Subcutaneous abdominal adipose tissue (tissue), 5 donors: ENCODE results near the gene TDRD3.
A peak's percentile ranks its signal among the peaks of the same experiment; 100 is the strongest.

Source experiments
- H3K27ac ChIP-seq: one replicate; pipeline ENCODE4 v1.7.0; 2013; ENCODE audit warnings: low read depth, mild to moderate bottlenecking, inconsistent platforms, low read length, moderate library complexity
- H3K27me3 ChIP-seq, 5 donors: one replicate each; pipeline ENCODE4 v1.7.0; 2013; ENCODE audit warnings: low read length in 5 of 5, inconsistent platforms in 1 of 5; ENCODE audit not compliant: control insufficient read depth in 5 of 5, insufficient read depth in 4 of 5
- H3K36me3 ChIP-seq, 5 donors: one replicate each; pipeline ENCODE4 v1.7.0; 2013; ENCODE audit warnings: low read length in 5 of 5; ENCODE audit not compliant: control insufficient read depth in 5 of 5, insufficient read depth in 5 of 5
- H3K4me1 ChIP-seq, 5 donors: one replicate each; pipeline ENCODE4 v1.7.0; 2013; ENCODE audit warnings: low read length in 5 of 5, mild to moderate bottlenecking in 3 of 5, moderate library complexity in 1 of 5; ENCODE audit not compliant: control insufficient read depth in 5 of 5, insufficient read depth in 5 of 5
- H3K4me3 ChIP-seq, 5 donors: one replicate each; pipeline ENCODE4 v1.7.0; 2013; ENCODE audit warnings: low read length in 5 of 5, low read depth in 1 of 5
- H3K9ac ChIP-seq, 5 donors: one replicate each; pipeline ENCODE4 v1.7.0; 2013; ENCODE audit warnings: low read length in 5 of 5, mild to moderate bottlenecking in 4 of 5, moderate library complexity in 3 of 5
- H3K9me3 ChIP-seq, 5 donors: one replicate each; pipeline ENCODE4 v1.7.0; 2013; ENCODE audit warnings: low read length in 5 of 5; ENCODE audit not compliant: control insufficient read depth in 5 of 5
- donor health status: healthy.
- donor health status: healthy.
- donor health status: healthy.
- donor health status: healthy.
- donor health status: healthy.

The TDRD3 gene

DNA sequence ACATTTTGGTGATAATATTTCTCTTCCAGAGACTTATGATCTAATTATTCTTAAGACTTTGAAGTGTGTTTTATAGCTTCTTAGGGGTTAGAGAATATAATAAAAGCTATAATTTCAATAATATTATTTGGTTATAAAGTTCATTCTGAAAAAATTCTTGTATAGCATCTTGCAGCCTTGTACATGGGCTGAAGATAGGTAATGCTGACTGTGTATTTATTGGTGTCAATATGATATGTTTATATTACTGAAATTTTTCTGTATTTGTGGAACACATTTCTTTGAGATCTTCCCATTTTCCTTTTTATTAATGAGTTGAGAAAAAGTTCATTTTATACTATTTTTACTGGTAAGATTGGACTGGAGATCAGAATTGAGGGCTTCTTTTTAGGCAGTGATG is 87.8 kb downstream of the TDRD3 start:
- H3K36me3 ChIP-seq = peaks cover 7 to 27% (median 10%) of the 10 kb centered on the region in 5 donors
- H3K9me3 ChIP-seq = peaks cover 0 to 4% (median 2%) of the 10 kb centered on the region in 5 donors
- no peak overlapping the region for H3K9ac ChIP-seq
- peaks cover 0 to 9% (median 0%) of the 10 kb centered on the region in 5 donors for H3K4me1 ChIP-seq
- H3K27ac ChIP-seq = no peak overlapping the region
- no peak overlapping the region for H3K4me3 ChIP-seq
- no peaks in the 10 kb centered on the region for H3K27me3 ChIP-seq

DNA sequence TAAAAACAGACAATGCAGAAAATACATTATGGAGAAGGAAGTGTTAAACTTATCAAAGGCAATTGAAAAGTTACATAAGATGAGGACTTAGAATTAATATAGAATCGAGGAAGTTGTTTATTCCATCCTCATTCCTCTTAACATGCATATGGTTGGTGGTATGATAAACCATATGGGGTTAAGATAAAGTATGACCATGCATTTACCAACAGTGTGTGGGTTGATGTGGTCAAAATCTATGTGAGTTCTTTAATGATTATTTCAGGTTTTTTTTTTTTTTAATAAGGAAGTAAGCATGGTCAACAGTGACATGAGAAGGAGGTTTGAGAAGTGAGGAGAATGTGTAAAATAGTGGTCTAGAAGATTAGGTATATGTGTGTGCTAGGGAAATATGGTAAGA is 94.5 kb downstream of the TDRD3 start:
- no peaks in the 10 kb centered on the region for H3K9me3 ChIP-seq
- H3K36me3 ChIP-seq = peaks cover 2 to 33% (median 15%) of the 10 kb centered on the region in 5 donors
- no peaks in the 10 kb centered on the region for H3K27me3 ChIP-seq
- no peak overlapping the region for H3K27ac ChIP-seq
- H3K4me3 ChIP-seq = no peak overlapping the region
- no peak overlapping the region for H3K9ac ChIP-seq
- peaks cover 0 to 9% (median 0%) of the 10 kb centered on the region in 5 donors for H3K4me1 ChIP-seq

DNA sequence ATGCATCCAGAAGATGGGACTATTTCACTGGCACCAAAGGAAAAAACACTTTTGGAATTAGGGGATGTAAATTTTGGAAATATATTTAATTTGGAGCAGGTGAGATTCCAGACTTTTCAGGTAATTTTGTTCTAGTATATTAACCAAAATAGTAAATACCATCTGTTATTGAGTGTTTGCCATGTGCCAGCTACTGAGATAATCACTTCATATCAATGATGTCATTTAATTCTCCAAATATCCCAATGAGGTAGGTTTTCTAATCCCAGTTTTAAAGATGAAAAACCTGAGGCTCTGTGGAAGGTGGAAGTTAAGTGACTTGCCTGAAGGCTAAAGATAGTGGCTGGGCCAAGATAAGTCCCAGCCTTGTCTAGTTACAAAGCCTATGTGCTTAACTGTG is 95.2 kb downstream of the TDRD3 start:
- Histone ChIP-seq H3K4me1 (peaks cover 0 to 7% (median 0%) of the 10 kb centered on the region in 5 donors), H3K36me3 (peaks cover 8 to 35% (median 15%) of the 10 kb centered on the region in 5 donors), H3K27ac (no peak overlapping the region), H3K27me3 (no peaks in the 10 kb centered on the region), H3K9me3 (no peaks in the 10 kb centered on the region), H3K9ac (no peak overlapping the region), H3K4me3 (no peak overlapping the region)

DNA sequence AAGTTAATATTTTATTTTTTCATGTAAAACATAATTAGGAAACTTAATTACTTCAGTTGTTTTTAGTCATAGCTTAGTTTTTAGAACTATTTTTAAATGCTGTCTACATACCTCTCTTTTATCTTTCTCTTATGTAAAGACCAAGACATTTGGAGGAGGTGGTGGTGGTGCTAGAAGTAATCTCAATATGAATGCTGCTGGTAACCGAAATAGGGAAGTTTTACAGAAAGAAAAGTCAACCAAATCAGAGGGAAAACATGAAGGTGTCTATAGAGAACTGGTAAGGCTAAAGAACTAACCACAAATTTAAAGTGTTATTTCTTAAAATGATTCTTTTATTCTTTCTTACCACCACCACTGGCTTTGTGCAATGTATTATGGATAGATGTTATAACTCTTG is 97.3 kb downstream of the TDRD3 start:
- H3K9me3 ChIP-seq = no peaks in the 10 kb centered on the region
- H3K4me3 ChIP-seq = no peak overlapping the region
- H3K36me3 ChIP-seq = peaks cover 8 to 38% (median 14%) of the 10 kb centered on the region in 5 donors
- no peak overlapping the region for H3K9ac ChIP-seq
- H3K27me3 ChIP-seq = no peaks in the 10 kb centered on the region
- H3K4me1 ChIP-seq = no peaks in the 10 kb centered on the region
- no peak overlapping the region for H3K27ac ChIP-seq

DNA sequence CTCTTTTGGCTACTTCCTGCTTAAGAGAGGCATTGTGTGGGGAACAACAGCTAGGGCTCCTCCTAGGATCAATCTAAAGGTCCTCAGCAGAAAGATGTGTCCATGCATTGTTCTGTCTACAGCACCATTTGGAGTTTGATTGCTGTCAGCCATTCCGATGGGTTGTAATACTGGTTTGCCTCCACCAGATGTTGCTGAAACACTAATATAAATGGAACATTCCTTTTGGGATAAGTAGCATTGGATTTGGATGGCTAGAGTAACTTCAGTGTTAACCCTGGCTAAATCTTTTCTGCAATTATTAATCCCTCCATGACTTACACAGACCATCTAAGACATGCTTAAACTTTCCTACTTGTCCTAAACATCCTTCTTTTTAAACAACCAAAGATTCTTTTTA is 104.2 kb downstream of the TDRD3 start:
- no peak overlapping the region for H3K9ac ChIP-seq
- peaks cover 12 to 41% (median 28%) of the 10 kb centered on the region in 5 donors for H3K36me3 ChIP-seq
- no peaks in the 10 kb centered on the region for H3K27me3 ChIP-seq
- peak overlapping the region in 2 of 5 donors; percentile 22 to 40 for H3K4me3 ChIP-seq
- H3K9me3 ChIP-seq = peaks cover 0 to 29% (median 13%) of the 10 kb centered on the region in 5 donors
- no peaks in the 10 kb centered on the region for H3K4me1 ChIP-seq
- no peak overlapping the region for H3K27ac ChIP-seq

DNA sequence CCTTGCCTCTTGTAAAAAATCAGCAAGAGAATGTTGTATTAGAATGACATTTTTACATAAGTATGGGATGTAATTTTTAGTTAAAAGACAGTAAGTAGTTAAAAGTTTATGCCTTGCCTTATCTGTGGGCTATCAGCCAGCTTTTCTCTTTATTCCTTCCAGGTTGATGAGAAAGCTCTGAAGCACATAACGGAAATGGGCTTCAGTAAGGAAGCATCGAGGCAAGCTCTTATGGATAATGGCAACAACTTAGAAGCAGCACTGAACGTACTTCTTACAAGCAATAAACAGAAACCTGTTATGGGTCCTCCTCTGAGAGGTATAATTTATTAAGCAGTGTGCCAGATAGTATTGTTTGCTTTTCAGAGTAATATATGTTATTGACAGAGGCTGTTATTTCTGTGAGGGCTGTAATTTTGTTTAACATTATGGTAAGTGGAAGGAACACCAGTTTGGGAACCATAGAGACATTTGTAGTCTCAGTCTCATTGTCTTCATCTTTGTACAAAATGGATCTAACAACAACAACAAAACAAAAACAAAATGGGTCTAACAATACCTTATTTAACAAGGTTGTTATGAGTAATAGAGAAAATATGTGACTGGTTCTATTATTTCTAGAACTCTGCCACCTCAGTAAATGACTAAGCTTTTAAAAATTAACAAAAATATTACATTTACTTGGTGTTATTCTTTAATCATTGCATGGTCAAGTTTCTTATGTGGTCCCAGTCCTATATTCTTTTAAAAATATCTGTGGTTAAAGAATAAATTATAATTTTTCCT is 112.8 kb downstream of the TDRD3 start:
- Histone ChIP-seq H3K27ac (no peak overlapping the region), H3K4me3 (no peak overlapping the region), H3K9me3 (no peaks in the 10 kb centered on the region), H3K27me3 (no peaks in the 10 kb centered on the region), H3K4me1 (no peaks in the 10 kb centered on the region), H3K9ac (no peak overlapping the region), H3K36me3 (peaks cover 14 to 25% (median 19%) of the 10 kb centered on the region in 5 donors)

DNA sequence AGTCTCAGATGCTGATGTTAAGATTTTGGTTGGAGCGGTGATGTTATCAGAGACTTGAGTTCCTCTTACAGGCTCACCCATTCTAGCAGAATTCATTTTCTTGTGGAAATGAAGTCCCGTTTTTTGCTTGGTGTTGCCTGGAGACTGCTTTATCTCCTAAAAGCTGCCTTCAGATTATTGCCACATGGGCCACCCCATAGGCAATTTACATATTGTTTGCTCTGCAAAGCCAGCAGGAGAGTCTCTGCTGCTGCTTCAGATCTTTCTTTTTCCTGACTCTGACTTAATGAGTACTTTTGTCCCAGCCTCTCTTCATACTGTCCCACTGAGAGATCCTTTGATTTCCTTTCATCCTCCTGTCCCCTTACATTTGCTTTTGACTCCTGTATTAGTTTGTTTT is 114.6 kb downstream of the TDRD3 start:
- no peaks in the 10 kb centered on the region for H3K4me1 ChIP-seq
- peaks cover 16 to 30% (median 23%) of the 10 kb centered on the region in 5 donors for H3K36me3 ChIP-seq
- H3K27ac ChIP-seq = no peak overlapping the region
- H3K4me3 ChIP-seq = no peak overlapping the region
- no peaks in the 10 kb centered on the region for H3K9me3 ChIP-seq
- H3K9ac ChIP-seq = no peak overlapping the region
- H3K27me3 ChIP-seq = no peaks in the 10 kb centered on the region

DNA sequence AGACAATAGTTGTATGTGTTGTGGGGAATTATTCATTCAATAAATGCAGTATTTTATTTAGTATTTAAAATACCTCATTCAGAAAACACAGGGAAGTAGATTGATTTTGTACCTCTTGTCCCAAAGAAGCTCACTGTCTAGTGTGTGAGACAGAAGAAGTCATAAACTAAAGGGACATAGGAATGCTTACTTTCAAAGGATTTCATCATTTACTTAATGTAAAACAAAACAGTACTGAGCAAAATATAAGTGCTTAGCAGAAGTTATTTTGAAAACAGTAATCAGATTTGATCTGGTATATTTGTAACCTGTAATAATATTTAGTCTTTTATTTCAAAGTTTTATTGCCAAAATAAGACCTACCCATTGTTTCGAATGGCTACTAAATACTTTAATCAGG is 117.9 kb downstream of the TDRD3 start:
- no peak overlapping the region for H3K4me3 ChIP-seq
- no peaks in the 10 kb centered on the region for H3K9me3 ChIP-seq
- H3K27ac ChIP-seq = no peak overlapping the region
- H3K4me1 ChIP-seq = no peaks in the 10 kb centered on the region
- peaks cover 23 to 37% (median 24%) of the 10 kb centered on the region in 5 donors for H3K36me3 ChIP-seq
- H3K9ac ChIP-seq = no peak overlapping the region
- H3K27me3 ChIP-seq = no peaks in the 10 kb centered on the region

DNA sequence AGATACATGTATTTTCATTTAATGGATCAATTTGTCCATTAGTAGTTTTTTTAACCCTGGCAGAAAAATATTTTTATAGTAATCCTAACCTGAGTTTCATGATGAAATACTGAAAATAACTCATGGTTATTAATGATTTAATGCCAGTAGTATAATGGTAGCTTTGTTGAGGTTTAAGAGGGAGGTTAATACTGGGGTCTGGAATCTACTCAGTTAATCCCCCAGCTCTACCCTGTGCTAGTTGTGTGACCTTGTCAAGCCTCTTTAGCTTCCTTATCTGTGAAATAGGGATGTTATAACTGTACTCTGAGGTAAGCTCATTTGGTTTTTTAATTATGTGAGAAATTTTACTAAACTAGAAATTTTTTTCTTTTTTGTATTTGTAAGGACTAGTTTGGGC is 122.5 kb downstream of the TDRD3 start:
- H3K36me3 ChIP-seq = peaks cover 12 to 44% (median 15%) of the 10 kb centered on the region in 5 donors

DNA sequence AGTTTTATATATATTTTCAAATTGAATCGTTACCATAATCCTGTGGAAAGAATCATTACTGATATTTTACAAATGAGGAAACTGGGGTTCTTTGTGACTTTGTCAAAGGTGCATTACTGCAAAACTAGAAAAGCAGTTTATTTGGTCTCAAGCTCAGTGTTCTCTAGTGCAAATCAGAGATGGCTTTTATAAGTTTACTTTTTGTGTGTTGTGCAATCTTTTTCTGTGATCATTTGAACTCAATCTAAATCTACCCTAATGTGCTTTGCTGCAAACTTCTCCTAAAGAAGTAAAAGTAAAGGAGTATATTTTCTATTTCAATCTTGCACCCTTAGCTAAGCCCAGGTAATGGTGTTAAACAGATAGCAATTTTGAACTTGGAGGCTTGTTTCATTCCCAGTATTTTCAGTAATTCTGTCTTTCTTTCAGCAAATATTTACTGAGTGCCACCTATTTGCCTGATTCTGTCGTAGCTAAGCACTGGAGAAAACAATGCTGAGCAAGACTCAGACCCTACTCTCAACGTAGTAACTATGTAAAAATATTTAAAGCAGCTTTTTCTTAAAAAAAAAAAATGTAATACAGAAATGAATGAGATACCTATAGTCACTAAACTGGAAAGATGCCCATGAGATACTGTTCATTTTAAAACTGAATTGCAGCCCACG is 124.0 kb downstream of the TDRD3 start:
- Histone ChIP-seq H3K4me1 (no peaks in the 10 kb centered on the region), H3K9me3 (no peaks in the 10 kb centered on the region), H3K27ac (no peak overlapping the region), H3K36me3 (peaks cover 9 to 35% (median 12%) of the 10 kb centered on the region in 5 donors), H3K4me3 (no peak overlapping the region), H3K27me3 (no peaks in the 10 kb centered on the region), H3K9ac (no peak overlapping the region)

More for the DNA sequence above, 122.5 kb downstream of the TDRD3 start:
- H3K9ac ChIP-seq = no peak overlapping the region
- no peaks in the 10 kb centered on the region for H3K4me1 ChIP-seq
- H3K4me3 ChIP-seq = no peak overlapping the region
- H3K27ac ChIP-seq = no peak overlapping the region
- H3K9me3 ChIP-seq = no peaks in the 10 kb centered on the region
- no peaks in the 10 kb centered on the region for H3K27me3 ChIP-seq
